ENCODE results near the gene CBR4.
"Not testable (repeated sequence)": the region's sequence is repeated elsewhere in the genome, so short reads cannot be mapped to it uniquely, and the experiment has no call there.

The CBR4 gene

GRCh38 chr4:168995537-168996295, 14.3 kb downstream of the CBR4 start:
- in situ Hi-C loops (cut with HindIII; ENCODE audit: low pct_ligation_motif_present, low sequenced_read_pairs): no loop called here
- TF ChIP-seq, protein P1, sequence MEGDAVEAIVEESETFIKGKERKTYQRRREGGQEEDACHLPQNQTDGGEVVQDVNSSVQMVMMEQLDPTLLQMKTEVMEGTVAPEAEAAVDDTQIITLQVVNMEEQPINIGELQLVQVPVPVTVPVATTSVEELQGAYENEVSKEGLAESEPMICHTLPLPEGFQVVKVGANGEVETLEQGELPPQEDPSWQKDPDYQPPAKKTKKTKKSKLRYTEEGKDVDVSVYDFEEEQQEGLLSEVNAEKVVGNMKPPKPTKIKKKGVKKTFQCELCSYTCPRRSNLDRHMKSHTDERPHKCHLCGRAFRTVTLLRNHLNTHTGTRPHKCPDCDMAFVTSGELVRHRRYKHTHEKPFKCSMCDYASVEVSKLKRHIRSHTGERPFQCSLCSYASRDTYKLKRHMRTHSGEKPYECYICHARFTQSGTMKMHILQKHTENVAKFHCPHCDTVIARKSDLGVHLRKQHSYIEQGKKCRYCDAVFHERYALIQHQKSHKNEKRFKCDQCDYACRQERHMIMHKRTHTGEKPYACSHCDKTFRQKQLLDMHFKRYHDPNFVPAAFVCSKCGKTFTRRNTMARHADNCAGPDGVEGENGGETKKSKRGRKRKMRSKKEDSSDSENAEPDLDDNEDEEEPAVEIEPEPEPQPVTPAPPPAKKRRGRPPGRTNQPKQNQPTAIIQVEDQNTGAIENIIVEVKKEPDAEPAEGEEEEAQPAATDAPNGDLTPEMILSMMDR (IDR thresholded peaks at IDR 0.05; ENCODE audit: low read depth, low read length, missing control alignments): peak; percentile 32

DNA sequence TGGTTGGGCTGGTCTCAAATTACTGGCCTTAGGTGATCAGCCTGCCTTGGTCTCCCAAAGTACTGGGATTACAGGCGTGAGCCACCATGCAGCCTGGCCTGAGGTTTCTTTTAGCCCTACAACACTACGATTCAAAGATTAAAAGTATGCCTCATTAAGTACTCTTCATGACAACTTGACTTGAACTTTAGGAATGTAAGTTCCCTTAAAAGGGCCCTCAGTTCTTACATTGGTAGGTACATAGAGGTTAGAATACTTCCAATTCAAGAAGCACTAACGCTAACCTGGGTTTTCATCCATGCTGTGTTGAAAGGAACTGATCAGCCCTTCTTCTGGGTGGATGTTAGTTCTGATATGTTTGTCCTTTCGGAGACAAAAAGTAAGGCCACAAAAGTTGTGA, 15.1 kb downstream of the CBR4 start:
- H3K27me3 ChIP-seq (replicated peaks): no peaks in the 10 kb centered on the region
- H3K36me3 ChIP-seq (replicated peaks): no peaks in the 10 kb centered on the region
- no peak overlapping the region for H3K4me3 ChIP-seq (ENCODE audit: low read depth, low read length)
- no peak for DNase-seq
- no peak overlapping the region for H3K27ac ChIP-seq
- in situ Hi-C loops (cut with HindIII; ENCODE audit: low pct_ligation_motif_present, low sequenced_read_pairs): no loop called here
- TF ChIP-seq, protein P1 (IDR thresholded peaks at IDR 0.05; ENCODE audit: low read depth, low read length, missing control alignments): no peak

More at GRCh38 chr4:168995537-168996295, 14.3 kb downstream of the CBR4 start:
- DNase-seq: no peak
- no peak overlapping the region for H3K27ac ChIP-seq
- H3K27me3 ChIP-seq (replicated peaks): no peaks in the 10 kb centered on the region
- H3K4me3 ChIP-seq (ENCODE audit: low read depth, low read length): no peak overlapping the region
- H3K36me3 ChIP-seq (replicated peaks): no peaks in the 10 kb centered on the region

- peak; percentile 25 for DNase-seq
- no peak overlapping the region for H3K4me3 ChIP-seq (ENCODE audit: low read depth, low read length)
- in situ Hi-C loops (cut with HindIII; ENCODE audit: low pct_ligation_motif_present, low sequenced_read_pairs): no loop called here
- H3K27me3 ChIP-seq (replicated peaks): no peaks in the 10 kb centered on the region
- TF ChIP-seq, protein P1 (IDR thresholded peaks at IDR 0.05; ENCODE audit: low read depth, low read length, missing control alignments): no peak
- H3K27ac ChIP-seq: peak overlapping the region; percentile 55
- no peaks in the 10 kb centered on the region for H3K36me3 ChIP-seq (replicated peaks)
These were observed 16.1 kb downstream of the CBR4 start for GRCh38 chr4:168993714-168994510.

- not testable (repeated sequence) for H3K4me3 ChIP-seq (ENCODE audit: low read depth, low read length)
These were observed 17.0 kb downstream of the CBR4 start for GRCh38 chr4:168992952-168993482.

DNA sequence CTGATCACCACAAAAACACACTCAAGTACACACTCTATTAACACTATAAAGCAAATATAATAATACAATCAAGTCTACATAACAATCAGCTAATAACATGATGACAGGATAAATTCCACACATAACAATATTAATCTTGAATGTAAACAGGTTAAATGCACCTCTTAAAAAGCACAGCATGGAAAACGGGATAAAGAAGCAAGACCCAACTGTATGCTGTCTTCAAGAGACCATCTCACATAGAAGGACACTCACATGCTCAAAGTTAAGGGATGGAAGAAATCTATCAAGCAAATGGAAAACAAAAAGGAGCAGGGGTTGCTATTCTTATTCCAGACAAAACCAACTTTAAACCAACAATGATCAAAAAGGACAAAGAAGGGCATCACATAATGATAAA, 28.1 kb downstream of the CBR4 start:
- TF ChIP-seq, protein P1 (IDR thresholded peaks at IDR 0.05; ENCODE audit: low read depth, low read length, missing control alignments): no peak
- H3K27me3 ChIP-seq (replicated peaks): no peaks in the 10 kb centered on the region
- H3K27ac ChIP-seq: no peak overlapping the region
- peaks cover 3% of the 10 kb centered on the region for H3K36me3 ChIP-seq (replicated peaks)
- H3K4me3 ChIP-seq (ENCODE audit: low read depth, low read length): no peak overlapping the region
- in situ Hi-C loops (cut with HindIII; ENCODE audit: low pct_ligation_motif_present, low sequenced_read_pairs): no loop called here
- DNase-seq: no peak

More at GRCh38 chr4:168992952-168993482, 17.0 kb downstream of the CBR4 start:
- H3K27ac ChIP-seq: peak overlapping the region; percentile 55
- in situ Hi-C loops (cut with HindIII; ENCODE audit: low pct_ligation_motif_present, low sequenced_read_pairs); H3K36me3 ChIP-seq (replicated peaks); H3K27me3 ChIP-seq (replicated peaks): not testable (repeated sequence)
- peak; percentile 50 for DNase-seq

- no peak for DNase-seq
- TF ChIP-seq, protein P1 (IDR thresholded peaks at IDR 0.05; ENCODE audit: low read depth, low read length, missing control alignments): no peak
- Histone ChIP-seq H3K27me3 (replicated peaks) (no peaks in the 10 kb centered on the region), H3K4me3 (ENCODE audit: low read depth, low read length) (no peak overlapping the region), H3K27ac (no peak overlapping the region), H3K36me3 (replicated peaks) (peaks cover 3% of the 10 kb centered on the region)
- in situ Hi-C loops (cut with HindIII; ENCODE audit: low pct_ligation_motif_present, low sequenced_read_pairs): no loop called here
These were observed 28.6 kb downstream of the CBR4 start for GRCh38 chr4:168981460-168981859.
